ENCODE results near the gene SLC38A1.

The SLC38A1 gene

DNA sequence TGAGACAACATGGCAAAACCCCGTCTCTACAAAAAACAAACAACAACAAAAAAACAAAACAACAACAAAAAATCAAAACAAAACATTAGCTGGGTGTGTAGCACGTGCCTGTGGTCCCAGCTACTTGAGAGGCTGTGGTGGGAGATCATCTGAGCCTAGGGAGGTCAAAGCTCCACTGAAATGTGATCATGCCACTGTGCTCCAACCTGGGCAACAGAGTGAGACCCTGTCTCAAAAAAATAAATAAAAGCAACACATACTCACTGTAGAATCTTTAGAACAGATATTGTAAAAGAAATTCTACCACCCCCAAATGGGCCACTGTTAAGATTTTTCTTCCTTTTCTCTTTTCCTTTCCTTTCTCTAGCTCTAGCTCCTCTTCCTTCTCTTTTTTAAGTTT, 26.3 kb downstream of the SLC38A1 start:
- H4K20me1 ChIP-seq (ENCODE audit: insufficient read depth, low read length), result no peaks in the 10 kb centered on the region
- H3K36me3 ChIP-seq (ENCODE audit: insufficient read depth, low read length), result peaks cover 97% of the 10 kb centered on the region
- no peak overlapping the region for H3K27ac ChIP-seq (ENCODE audit: low read depth, low read length, poor library complexity, severe bottlenecking)
- H3K27me3 ChIP-seq (ENCODE audit: insufficient read depth, low read length), result no peaks in the 10 kb centered on the region
- H3K4me1 ChIP-seq (ENCODE audit: insufficient read depth, low read length, severe bottlenecking), result no peaks in the 10 kb centered on the region
- no peak overlapping the region for H3K4me3 ChIP-seq (ENCODE audit: low read depth, low read length, poor library complexity, severe bottlenecking)
- H3K9me3 ChIP-seq (ENCODE audit: low read length), result 0 out of 2 replicates have a peak, but pooled peaks cover 2% of the 10 kb centered on the region
- no peak for TF ChIP-seq EZH2 (IDR thresholded peaks at IDR 0.05; ENCODE audit: borderline replicate concordance, low read length)
- TF ChIP-seq, protein P1, sequence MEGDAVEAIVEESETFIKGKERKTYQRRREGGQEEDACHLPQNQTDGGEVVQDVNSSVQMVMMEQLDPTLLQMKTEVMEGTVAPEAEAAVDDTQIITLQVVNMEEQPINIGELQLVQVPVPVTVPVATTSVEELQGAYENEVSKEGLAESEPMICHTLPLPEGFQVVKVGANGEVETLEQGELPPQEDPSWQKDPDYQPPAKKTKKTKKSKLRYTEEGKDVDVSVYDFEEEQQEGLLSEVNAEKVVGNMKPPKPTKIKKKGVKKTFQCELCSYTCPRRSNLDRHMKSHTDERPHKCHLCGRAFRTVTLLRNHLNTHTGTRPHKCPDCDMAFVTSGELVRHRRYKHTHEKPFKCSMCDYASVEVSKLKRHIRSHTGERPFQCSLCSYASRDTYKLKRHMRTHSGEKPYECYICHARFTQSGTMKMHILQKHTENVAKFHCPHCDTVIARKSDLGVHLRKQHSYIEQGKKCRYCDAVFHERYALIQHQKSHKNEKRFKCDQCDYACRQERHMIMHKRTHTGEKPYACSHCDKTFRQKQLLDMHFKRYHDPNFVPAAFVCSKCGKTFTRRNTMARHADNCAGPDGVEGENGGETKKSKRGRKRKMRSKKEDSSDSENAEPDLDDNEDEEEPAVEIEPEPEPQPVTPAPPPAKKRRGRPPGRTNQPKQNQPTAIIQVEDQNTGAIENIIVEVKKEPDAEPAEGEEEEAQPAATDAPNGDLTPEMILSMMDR (IDR thresholded peaks at IDR 0.05; ENCODE audit: low read length), result no peak
- H3F3A ChIP-seq (ENCODE audit: insufficient read depth, low read length), result no peaks in the 10 kb centered on the region
- no peak overlapping the region for H3K9ac ChIP-seq (ENCODE audit: low read length)
- H3K4me2 ChIP-seq (ENCODE audit: low read length), result no peak overlapping the region
- no peaks in the 10 kb centered on the region for H3K9me2 ChIP-seq (ENCODE audit: low read depth, low read length)
- no peak overlapping the region for H2AFZ ChIP-seq (ENCODE audit: low read length)
- peaks cover 92% of the 10 kb centered on the region for H3K79me2 ChIP-seq (ENCODE audit: insufficient read depth, low read length)

GRCh38 chr12:46240436-46240835, 28.4 kb downstream of the SLC38A1 start:
- Histone ChIP-seq H4K20me1 (ENCODE audit: insufficient read depth, low read length) (no peaks in the 10 kb centered on the region), H3K9me3 (ENCODE audit: low read length) (0 out of 2 replicates have a peak, but pooled peaks cover 2% of the 10 kb centered on the region)

GRCh38 chr12:46238821-46239220, 30.0 kb downstream of the SLC38A1 start:
- no peaks in the 10 kb centered on the region for H3F3A ChIP-seq (ENCODE audit: insufficient read depth, low read length)
- no peak overlapping the region for H3K4me3 ChIP-seq (ENCODE audit: low read depth, low read length, poor library complexity, severe bottlenecking)
- peaks cover 87% of the 10 kb centered on the region for H3K79me2 ChIP-seq (ENCODE audit: insufficient read depth, low read length)
- H3K36me3 ChIP-seq (ENCODE audit: insufficient read depth, low read length), result peaks cover 95% of the 10 kb centered on the region
- no peaks in the 10 kb centered on the region for H3K27me3 ChIP-seq (ENCODE audit: insufficient read depth, low read length)
- no peak overlapping the region for H3K27ac ChIP-seq (ENCODE audit: low read depth, low read length, poor library complexity, severe bottlenecking)
- H3K4me1 ChIP-seq (ENCODE audit: insufficient read depth, low read length, severe bottlenecking), result peaks cover under 1% of the 10 kb centered on the region
- no peak overlapping the region for H3K4me2 ChIP-seq (ENCODE audit: low read length)
- H3K9me3 ChIP-seq (ENCODE audit: low read length), result no peaks in the 10 kb centered on the region
- no peaks in the 10 kb centered on the region for H3K9me2 ChIP-seq (ENCODE audit: low read depth, low read length)
- no peak overlapping the region for H3K9ac ChIP-seq (ENCODE audit: low read length)
- TF ChIP-seq EZH2 (IDR thresholded peaks at IDR 0.05; ENCODE audit: borderline replicate concordance, low read length), result no peak
- H4K20me1 ChIP-seq (ENCODE audit: insufficient read depth, low read length), result no peaks in the 10 kb centered on the region
- H2AFZ ChIP-seq (ENCODE audit: low read length), result no peak overlapping the region

More at GRCh38 chr12:46240436-46240835, 28.4 kb downstream of the SLC38A1 start:
- no peak overlapping the region for H3K4me2 ChIP-seq (ENCODE audit: low read length)
- H3K36me3 ChIP-seq (ENCODE audit: insufficient read depth, low read length), result peaks cover 97% of the 10 kb centered on the region
- no peak overlapping the region for H2AFZ ChIP-seq (ENCODE audit: low read length)
- TF ChIP-seq, protein P1 (IDR thresholded peaks at IDR 0.05; ENCODE audit: low read length), result no peak
- TF ChIP-seq EZH2 (IDR thresholded peaks at IDR 0.05; ENCODE audit: borderline replicate concordance, low read length), result no peak
- H3K4me3 ChIP-seq (ENCODE audit: low read depth, low read length, poor library complexity, severe bottlenecking), result no peak overlapping the region
- H3K4me1 ChIP-seq (ENCODE audit: insufficient read depth, low read length, severe bottlenecking), result no peaks in the 10 kb centered on the region
- H3K79me2 ChIP-seq (ENCODE audit: insufficient read depth, low read length), result peaks cover 90% of the 10 kb centered on the region
- H3K27me3 ChIP-seq (ENCODE audit: insufficient read depth, low read length), result no peaks in the 10 kb centered on the region
- H3F3A ChIP-seq (ENCODE audit: insufficient read depth, low read length), result no peaks in the 10 kb centered on the region
- no peak overlapping the region for H3K9ac ChIP-seq (ENCODE audit: low read length)
- H3K27ac ChIP-seq (ENCODE audit: low read depth, low read length, poor library complexity, severe bottlenecking), result no peak overlapping the region
- no peaks in the 10 kb centered on the region for H3K9me2 ChIP-seq (ENCODE audit: low read depth, low read length)

GRCh38 chr12:46237371-46238045, 31.3 kb downstream of the SLC38A1 start:
- Histone ChIP-seq H3K36me3 (ENCODE audit: insufficient read depth, low read length) (peaks cover 97% of the 10 kb centered on the region), H3K9me3 (ENCODE audit: low read length) (no peaks in the 10 kb centered on the region), H3K9me2 (ENCODE audit: low read depth, low read length) (no peaks in the 10 kb centered on the region), H4K20me1 (ENCODE audit: insufficient read depth, low read length) (no peaks in the 10 kb centered on the region), H2AFZ (ENCODE audit: low read length) (no peak overlapping the region), H3K9ac (ENCODE audit: low read length) (no peak overlapping the region), H3K4me1 (ENCODE audit: insufficient read depth, low read length, severe bottlenecking) (peaks cover 5% of the 10 kb centered on the region), H3K79me2 (ENCODE audit: insufficient read depth, low read length) (peaks cover 79% of the 10 kb centered on the region), H3K4me3 (ENCODE audit: low read depth, low read length, poor library complexity, severe bottlenecking) (no peak overlapping the region), H3K27me3 (ENCODE audit: insufficient read depth, low read length) (no peaks in the 10 kb centered on the region), H3K4me2 (ENCODE audit: low read length) (no peak overlapping the region), H3K27ac (ENCODE audit: low read depth, low read length, poor library complexity, severe bottlenecking) (no peak overlapping the region), H3F3A (ENCODE audit: insufficient read depth, low read length) (no peaks in the 10 kb centered on the region)
- TF ChIP-seq, protein P1 (IDR thresholded peaks at IDR 0.05; ENCODE audit: low read length), result no peak
- TF ChIP-seq EZH2 (IDR thresholded peaks at IDR 0.05; ENCODE audit: borderline replicate concordance, low read length), result no peak
